HFFc6 (cell line): Measurements from ENCODE around the gene PREPL. TPM values are rescaled to one million over a fixed set of nuclear protein-coding genes. Genes with fewer than 3 reads are reported as not detected.

ENCODE experiments used
- DNase-seq: peaks from one replicate; pipeline ENCODE4 v3.0.0-alpha.2; 2018
- H3K27ac Mint-ChIP-seq: 2 replicates; pipeline ENCODE4 v1.8.0; 2020; ENCODE audit warnings: mild to moderate bottlenecking, mixed read lengths
- H3K27me3 Mint-ChIP-seq: 2 replicates; pipeline ENCODE4 v1.8.0; 2021; ENCODE audit warnings: mild to moderate bottlenecking, moderate library complexity, mixed read lengths; ENCODE audit not compliant: insufficient read depth
- H3K36me3 Mint-ChIP-seq: 2 replicates; pipeline ENCODE4 v1.8.0; 2021; ENCODE audit warnings: low read depth, mixed read lengths
- H3K4me1 Mint-ChIP-seq: 2 replicates; pipeline ENCODE4 v1.8.0; 2020; ENCODE audit warnings: low read depth, mixed read lengths
- H3K4me3 Mint-ChIP-seq: 2 replicates; pipeline ENCODE4 v1.8.0; 2020; ENCODE audit warnings: mild to moderate bottlenecking, moderate library complexity, mixed read lengths
- H3K9me3 Mint-ChIP-seq: 2 replicates; pipeline ENCODE4 v1.8.0; 2020; ENCODE audit warnings: mild to moderate bottlenecking, mixed read lengths
- total RNA-seq, 6 experiments: library from RNA; stranded (reverse); fragmentation: NEBNext Ultra II Directional; extraction: Animal tissue kit (Norgen Biotek cat#: 25700); gene quantifications; 2 replicates in 1 of 6; 3 replicates in 5 of 6; pipeline ENCODE4 v1.2.3, GENCODE V29; 2021
- TF ChIP-seq, protein P1 (sequence below): fragments of 200-600 bp; sonication (generic); IDR thresholded peaks from 2 replicates; pipeline ENCODE4 v1.5.0; 2021; ENCODE audit warnings: antibody characterized with exemption, mild to moderate bottlenecking

PREPL gene
- total RNA-seq, 6 experiments from 2014 or later, result 51.5 to 67.1 (median 55.6) TPM

DNA sequence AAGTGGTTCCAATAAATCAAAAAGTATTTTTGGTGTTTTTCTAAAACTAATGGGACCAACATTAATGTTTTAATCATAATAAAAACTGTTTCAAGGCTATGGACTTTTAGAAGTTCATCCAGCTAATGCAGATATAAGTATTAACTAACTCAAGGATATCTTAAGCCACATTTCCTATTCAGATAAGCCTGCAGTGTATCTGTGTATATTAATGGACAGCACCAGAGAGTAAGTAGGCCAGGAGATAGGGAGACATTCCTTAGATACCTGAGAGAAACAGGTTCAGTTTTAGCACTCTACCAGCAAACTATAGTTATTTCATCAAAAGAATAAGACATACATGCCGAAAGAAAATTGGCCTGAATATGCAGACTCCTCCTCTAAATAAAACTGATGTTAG is 27.3 kb downstream of the PREPL start:
- Mint-ChIP-seq H3K4me1 (peaks cover 19% of the 10 kb centered on the region), H3K27me3 (no peaks in the 10 kb centered on the region), H3K9me3 (peaks cover 11% of the 10 kb centered on the region), H3K36me3 (peaks cover 47% of the 10 kb centered on the region), H3K4me3 (no peak overlapping the region), H3K27ac (no peak overlapping the region)
- no peak for DNase-seq
- TF ChIP-seq, protein P1, sequence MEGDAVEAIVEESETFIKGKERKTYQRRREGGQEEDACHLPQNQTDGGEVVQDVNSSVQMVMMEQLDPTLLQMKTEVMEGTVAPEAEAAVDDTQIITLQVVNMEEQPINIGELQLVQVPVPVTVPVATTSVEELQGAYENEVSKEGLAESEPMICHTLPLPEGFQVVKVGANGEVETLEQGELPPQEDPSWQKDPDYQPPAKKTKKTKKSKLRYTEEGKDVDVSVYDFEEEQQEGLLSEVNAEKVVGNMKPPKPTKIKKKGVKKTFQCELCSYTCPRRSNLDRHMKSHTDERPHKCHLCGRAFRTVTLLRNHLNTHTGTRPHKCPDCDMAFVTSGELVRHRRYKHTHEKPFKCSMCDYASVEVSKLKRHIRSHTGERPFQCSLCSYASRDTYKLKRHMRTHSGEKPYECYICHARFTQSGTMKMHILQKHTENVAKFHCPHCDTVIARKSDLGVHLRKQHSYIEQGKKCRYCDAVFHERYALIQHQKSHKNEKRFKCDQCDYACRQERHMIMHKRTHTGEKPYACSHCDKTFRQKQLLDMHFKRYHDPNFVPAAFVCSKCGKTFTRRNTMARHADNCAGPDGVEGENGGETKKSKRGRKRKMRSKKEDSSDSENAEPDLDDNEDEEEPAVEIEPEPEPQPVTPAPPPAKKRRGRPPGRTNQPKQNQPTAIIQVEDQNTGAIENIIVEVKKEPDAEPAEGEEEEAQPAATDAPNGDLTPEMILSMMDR, result no peak

DNA sequence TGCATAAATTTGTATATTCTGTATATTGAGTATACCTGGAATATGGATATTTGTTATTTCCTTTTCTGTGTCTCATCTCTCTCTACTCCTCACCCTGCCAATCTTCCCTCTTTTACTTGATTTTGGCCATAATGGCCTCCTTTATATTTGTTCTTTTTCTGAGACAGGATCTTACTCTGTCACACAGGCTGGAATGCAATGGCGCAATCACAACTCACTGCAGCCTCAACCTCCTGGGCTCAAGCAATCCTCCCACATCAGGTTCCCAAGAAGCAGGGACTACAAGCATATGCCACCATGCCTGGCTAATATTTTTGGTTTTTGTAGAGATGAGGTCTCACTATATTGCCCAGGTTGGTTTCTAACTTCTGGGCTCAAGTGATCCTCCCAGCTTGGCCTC is 30.5 kb downstream of the PREPL start:
- no peak for DNase-seq
- TF ChIP-seq, protein P1, result no peak
- H3K27ac Mint-ChIP-seq, result no peak overlapping the region
- H3K4me3 Mint-ChIP-seq, result no peak overlapping the region
- no peaks in the 10 kb centered on the region; the same call in 1 of the 2 replicates for H3K9me3 Mint-ChIP-seq
- H3K36me3 Mint-ChIP-seq, result peaks cover 31% of the 10 kb centered on the region
- H3K27me3 Mint-ChIP-seq, result no peaks in the 10 kb centered on the region
- H3K4me1 Mint-ChIP-seq, result peaks cover 14% of the 10 kb centered on the region

DNA sequence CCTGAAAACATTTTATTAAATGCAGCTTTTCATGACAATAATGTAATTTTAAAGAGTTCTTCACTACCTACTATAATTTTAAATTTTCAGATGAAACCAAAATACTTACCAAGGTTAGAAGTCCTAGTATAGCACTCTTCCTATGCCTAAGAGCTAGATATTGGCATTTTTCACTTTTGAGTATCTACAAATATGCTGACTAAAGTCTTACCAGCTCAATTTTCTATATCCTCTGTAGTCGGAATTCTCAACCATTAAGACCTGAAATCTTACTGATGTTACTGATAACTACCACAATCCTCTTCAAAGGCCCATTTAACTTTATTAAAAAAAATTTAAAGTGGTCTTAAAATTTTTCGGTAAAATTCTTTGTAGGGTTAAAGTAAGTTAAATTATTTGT is 32.0 kb downstream of the PREPL start:
- H3K36me3 Mint-ChIP-seq, result peaks cover 31% of the 10 kb centered on the region
- no peaks in the 10 kb centered on the region for H3K9me3 Mint-ChIP-seq
- H3K4me3 Mint-ChIP-seq, result no peak overlapping the region
- TF ChIP-seq, protein P1, result no peak
- H3K27me3 Mint-ChIP-seq, result no peaks in the 10 kb centered on the region
- no peak overlapping the region for H3K27ac Mint-ChIP-seq
- no peak for DNase-seq
- peaks cover 20% of the 10 kb centered on the region for H3K4me1 Mint-ChIP-seq

DNA sequence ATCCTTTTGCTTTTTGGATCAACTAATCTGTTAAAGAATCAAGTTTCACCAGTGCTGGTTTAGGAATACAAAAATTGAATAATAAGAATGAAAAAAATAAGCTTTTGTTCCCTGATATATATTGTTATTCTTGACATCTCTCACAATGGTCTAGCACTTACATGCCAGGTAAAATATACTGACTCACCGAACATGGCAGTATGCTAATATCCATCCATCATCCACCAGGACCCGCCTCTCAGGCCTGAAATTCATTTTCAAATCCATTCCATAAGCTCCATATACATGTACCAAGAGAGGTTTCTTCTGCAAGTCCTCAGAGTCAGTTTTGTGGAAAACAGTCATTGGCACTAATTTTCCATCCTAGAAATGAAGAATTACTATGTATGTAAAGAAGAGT is 32.5 kb downstream of the PREPL start:
- Mint-ChIP-seq H3K9me3 (no peaks in the 10 kb centered on the region), H3K4me1 (peaks cover 20% of the 10 kb centered on the region), H3K4me3 (no peak overlapping the region), H3K36me3 (peaks cover 31% of the 10 kb centered on the region), H3K27me3 (no peaks in the 10 kb centered on the region), H3K27ac (no peak overlapping the region)
- DNase-seq, result no peak
- TF ChIP-seq, protein P1, result no peak

DNA sequence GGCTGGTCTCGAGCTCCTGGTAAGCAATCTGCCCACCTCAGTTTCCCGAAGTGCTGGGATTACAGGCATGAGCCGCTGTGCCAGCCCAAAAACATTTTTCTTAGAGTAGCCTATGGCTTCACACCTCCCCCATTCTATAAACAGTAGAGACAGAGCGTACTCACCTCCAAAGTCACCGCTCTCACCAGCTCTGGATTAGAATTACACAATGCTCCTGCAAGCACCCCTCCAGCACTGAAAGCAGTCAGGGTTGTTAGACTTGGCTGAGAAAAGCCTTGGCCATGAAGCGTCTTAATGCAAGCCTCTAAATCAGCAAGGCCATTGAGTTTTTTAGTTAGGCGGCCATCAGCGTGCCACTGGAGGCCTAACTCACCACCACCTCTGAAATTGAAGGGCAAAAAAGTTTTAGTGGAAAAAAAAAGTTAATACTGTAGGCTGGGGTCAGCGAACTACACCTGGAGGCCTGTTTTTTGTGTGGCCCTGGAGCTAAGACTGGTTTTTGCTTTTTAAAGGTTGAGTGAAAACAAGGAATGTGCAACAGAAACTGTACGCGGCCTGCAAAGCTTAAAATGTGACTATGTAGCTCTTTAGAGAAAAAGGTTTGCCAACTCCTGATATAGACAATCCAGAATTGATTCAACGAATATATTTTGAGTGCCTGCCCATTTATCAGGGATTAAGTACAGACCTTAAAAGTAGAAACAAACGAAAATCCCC is 34.6 kb downstream of the PREPL start:
- H3K36me3 Mint-ChIP-seq, result peaks cover 29% of the 10 kb centered on the region
- no peaks in the 10 kb centered on the region for H3K27me3 Mint-ChIP-seq
- TF ChIP-seq, protein P1, result no peak
- no peaks in the 10 kb centered on the region for H3K9me3 Mint-ChIP-seq
- H3K4me3 Mint-ChIP-seq, result no peak overlapping the region
- H3K4me1 Mint-ChIP-seq, result peaks cover 20% of the 10 kb centered on the region
- H3K27ac Mint-ChIP-seq, result no peak overlapping the region
- no peak for DNase-seq
